GM18909 (cell line): ENCODE data around the gene INTS3.

Experiments used
- ATAC-seq: cut with Tn5 transposase; IDR thresholded peaks from one replicate; pipeline ENCODE4 v1.9.1; 2021; ENCODE audit warnings: mild to moderate bottlenecking; ENCODE audit not compliant: unreplicated experiment, poor library complexity

The INTS3 gene, protein sequence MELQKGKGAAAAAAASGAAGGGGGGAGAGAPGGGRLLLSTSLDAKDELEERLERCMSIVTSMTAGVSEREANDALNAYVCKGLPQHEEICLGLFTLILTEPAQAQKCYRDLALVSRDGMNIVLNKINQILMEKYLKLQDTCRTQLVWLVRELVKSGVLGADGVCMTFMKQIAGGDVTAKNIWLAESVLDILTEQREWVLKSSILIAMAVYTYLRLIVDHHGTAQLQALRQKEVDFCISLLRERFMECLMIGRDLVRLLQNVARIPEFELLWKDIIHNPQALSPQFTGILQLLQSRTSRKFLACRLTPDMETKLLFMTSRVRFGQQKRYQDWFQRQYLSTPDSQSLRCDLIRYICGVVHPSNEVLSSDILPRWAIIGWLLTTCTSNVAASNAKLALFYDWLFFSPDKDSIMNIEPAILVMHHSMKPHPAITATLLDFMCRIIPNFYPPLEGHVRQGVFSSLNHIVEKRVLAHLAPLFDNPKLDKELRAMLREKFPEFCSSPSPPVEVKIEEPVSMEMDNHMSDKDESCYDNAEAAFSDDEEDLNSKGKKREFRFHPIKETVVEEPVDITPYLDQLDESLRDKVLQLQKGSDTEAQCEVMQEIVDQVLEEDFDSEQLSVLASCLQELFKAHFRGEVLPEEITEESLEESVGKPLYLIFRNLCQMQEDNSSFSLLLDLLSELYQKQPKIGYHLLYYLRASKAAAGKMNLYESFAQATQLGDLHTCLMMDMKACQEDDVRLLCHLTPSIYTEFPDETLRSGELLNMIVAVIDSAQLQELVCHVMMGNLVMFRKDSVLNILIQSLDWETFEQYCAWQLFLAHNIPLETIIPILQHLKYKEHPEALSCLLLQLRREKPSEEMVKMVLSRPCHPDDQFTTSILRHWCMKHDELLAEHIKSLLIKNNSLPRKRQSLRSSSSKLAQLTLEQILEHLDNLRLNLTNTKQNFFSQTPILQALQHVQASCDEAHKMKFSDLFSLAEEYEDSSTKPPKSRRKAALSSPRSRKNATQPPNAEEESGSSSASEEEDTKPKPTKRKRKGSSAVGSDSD

DNA sequence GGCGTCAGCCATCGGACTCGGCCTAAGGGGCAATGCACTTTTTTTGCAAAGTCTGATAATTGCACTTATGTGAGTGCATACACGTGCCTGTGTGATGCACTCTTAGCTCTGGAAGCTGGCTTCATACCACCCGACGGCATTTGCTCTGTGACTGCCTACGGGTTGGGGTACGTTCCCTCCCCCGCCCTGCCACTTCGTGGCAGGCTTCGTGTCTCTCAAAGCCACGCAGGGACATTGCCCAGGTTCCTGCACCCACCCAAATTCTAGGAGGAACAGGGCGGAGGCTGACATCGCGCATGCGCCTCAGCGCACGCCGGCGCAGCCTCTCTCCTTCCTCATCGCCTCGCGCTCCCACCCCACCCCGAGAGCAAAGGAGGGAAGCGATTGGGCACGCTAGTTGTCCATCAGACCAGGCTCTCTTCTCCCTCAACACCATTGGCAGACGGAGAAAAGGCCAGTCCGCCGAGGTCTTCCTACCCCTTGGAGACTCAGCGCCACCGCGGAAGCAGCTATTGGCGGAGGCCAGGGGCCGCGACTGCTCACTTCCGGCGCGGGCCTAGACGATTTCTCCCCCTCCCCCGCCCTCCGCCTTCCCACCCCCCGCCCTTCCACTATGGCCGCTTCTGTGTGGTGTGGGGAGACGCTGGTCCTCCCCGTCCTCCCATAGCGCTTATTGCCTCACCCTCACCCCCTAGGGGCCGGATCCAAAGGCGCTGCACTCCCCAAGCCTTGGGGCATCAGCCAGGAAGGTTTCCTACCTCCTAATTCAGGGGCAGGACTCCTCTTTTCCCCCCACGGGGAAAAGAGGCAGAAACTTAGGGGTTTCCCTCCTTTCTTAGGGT is at the start of gene INTS3:
Gene INTS3, plus strand, starts transcription at position 588 of the 842 bp plus-strand sequence. CDS start 585 bp downstream, outside the sequence.
- peak; percentile 95 for ATAC-seq

DNA sequence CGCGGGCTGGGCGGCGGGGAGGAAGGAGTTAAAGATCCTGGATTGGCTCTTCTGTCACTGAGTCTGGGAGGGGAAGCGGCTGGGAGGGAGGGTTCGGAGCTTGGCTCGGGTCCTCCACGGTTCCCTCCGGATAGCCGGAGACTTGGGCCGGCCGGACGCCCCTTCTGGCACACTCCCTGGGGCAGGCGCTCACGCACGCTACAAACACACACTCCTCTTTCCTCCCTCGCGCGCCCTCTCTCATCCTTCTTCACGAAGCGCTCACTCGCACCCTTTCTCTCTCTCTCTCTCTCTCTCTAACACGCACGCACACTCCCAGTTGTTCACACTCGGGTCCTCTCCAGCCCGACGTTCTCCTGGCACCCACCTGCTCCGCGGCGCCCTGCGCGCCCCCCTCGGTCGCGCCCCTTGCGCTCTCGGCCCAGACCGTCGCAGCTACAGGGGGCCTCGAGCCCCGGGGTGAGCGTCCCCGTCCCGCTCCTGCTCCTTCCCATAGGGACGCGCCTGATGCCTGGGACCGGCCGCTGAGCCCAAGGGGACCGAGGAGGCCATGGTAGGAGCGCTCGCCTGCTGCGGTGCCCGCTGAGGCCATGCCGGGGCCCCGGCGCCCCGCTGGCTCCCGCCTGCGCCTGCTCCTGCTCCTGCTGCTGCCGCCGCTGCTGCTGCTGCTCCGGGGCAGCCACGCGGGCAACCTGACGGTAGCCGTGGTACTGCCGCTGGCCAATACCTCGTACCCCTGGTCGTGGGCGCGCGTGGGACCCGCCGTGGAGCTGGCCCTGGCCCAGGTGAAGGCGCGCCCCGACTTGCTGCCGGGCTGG is 49.1 kb upstream of the INTS3 start, which contains the start of gene NPR1:
Gene NPR1, plus strand, starts transcription at position 170 of the 818 bp plus-strand sequence. Its CDS starts 421 bp downstream, at position 591.
- ATAC-seq, result no peak

DNA sequence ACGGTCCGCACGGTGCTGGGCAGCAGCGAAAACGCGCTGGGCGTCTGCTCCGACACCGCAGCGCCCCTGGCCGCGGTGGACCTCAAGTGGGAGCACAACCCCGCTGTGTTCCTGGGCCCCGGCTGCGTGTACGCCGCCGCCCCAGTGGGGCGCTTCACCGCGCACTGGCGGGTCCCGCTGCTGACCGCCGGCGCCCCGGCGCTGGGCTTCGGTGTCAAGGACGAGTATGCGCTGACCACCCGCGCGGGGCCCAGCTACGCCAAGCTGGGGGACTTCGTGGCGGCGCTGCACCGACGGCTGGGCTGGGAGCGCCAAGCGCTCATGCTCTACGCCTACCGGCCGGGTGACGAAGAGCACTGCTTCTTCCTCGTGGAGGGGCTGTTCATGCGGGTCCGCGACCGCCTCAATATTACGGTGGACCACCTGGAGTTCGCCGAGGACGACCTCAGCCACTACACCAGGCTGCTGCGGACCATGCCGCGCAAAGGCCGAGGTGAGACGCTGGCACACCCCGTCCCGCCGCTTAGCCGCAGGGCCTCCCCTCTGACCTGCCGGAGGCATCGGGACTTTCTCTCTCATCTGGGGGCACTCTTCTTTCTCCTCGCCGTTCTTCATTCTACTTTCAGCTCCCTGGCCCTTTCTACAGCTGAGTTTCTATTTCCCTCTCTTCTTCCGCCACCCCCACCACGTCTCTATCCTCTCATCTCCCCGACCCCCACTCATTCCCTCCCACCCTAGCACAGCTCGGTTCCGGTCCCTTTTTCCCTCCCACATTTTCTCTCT is 48.3 kb upstream of the INTS3 start:
- ATAC-seq, result no peak

DNA sequence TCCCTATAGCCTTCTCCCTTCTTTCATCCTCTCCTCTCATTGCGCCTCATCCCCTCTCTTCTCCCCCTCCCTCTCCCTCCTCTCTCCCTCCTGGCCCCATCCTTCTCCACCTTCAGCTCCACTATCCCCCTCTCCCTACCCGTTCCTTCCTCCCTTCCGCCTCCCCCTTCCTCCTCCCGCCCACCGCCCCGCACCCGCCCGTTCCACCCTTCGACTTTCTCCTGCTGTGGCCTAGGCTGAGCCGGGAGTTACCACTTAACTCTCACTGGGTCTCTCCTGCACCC is 47.8 kb upstream of the INTS3 start:
- no peak for ATAC-seq

DNA sequence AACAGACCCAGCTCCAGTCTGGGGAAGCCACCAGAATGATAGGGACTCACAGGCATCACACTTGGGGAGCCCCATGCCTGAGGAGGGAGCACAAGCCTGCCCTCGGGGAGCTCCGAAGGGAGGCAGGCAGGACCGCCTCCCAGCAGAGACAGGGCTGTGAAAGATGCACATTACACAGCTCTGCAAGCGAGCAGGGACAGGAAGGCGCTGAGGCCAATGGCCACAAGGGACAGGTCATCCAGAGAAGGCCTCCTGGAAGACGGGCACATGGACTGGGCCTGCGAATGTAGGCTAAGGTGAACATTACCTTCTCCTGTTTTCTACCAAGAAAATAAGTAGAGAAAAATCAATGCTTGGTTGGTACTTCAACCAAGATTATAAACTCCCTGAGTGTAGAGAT is 45.1 kb upstream of the INTS3 start:
- no peak for ATAC-seq

DNA sequence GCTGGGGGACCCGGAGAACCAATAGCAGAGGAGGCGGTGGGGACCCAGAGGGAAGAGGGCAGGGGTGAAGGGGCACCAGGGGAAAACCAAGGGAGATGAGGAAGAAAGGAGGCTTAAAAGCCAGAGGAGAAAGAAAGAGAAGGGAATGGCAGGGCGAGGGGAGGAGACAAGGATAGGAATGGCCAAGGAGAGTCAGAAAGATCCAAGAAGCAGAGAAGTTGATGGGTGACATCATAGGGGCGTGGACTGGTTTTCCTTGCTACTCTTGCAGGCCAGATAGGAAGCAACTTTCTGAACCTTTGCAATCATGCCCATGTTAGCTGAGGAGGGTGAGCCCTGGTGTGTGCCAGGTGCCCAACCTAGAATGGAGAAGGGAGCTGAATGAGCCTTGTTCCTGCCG is 44.0 kb upstream of the INTS3 start:
- no peak for ATAC-seq

DNA sequence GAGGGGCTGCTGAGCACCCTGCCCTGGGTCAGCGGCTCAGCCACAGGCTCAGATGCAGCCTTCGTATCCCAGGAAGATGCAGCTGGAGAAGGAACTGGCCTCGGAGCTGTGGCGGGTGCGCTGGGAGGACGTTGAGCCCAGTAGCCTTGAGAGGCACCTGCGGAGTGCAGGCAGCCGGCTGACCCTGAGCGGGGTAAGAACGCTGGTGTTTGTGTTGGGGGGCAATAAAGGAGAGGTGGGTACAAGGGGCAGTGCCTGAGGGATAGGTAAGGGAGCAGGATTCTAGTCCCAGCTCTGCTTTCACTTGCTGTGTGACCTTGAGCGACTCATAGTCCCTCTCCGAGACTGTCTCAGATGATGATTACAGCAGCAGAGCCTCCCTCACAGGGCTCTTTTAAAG is 43.0 kb upstream of the INTS3 start:
- no peak for ATAC-seq

DNA sequence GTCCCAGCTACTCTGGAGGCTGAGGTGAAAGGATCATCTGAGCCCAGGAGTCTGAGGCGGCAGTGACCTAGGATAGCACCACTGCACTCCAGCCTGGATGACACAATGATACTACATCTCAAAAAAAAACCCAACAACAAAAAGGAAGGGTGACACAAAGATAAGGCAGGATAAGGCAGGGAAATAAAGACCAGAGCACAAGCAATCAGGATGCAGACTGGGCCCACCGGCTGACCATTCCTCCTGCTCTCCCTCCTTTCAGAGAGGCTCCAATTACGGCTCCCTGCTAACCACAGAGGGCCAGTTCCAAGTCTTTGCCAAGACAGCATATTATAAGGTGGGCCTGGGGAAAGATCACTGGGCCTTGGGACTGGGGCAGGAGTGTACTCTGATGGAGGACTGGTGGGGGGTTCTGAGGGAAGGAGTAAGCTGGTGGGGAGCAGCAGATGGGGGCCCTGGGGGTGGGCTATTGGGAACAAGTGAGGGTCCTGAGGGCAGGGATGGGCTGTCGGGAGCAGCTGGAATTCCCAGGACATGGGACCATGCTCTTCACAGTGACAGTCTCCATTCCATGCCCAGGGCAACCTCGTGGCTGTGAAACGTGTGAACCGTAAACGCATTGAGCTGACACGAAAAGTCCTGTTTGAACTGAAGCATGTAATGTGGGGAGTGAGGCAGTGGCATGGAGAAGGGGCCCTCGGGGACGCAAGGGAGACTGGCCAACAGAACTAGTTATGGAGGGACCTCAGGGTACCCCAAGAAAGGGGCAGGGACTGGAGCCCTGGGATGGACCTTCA is 42.1 kb upstream of the INTS3 start:
- no peak for ATAC-seq

DNA sequence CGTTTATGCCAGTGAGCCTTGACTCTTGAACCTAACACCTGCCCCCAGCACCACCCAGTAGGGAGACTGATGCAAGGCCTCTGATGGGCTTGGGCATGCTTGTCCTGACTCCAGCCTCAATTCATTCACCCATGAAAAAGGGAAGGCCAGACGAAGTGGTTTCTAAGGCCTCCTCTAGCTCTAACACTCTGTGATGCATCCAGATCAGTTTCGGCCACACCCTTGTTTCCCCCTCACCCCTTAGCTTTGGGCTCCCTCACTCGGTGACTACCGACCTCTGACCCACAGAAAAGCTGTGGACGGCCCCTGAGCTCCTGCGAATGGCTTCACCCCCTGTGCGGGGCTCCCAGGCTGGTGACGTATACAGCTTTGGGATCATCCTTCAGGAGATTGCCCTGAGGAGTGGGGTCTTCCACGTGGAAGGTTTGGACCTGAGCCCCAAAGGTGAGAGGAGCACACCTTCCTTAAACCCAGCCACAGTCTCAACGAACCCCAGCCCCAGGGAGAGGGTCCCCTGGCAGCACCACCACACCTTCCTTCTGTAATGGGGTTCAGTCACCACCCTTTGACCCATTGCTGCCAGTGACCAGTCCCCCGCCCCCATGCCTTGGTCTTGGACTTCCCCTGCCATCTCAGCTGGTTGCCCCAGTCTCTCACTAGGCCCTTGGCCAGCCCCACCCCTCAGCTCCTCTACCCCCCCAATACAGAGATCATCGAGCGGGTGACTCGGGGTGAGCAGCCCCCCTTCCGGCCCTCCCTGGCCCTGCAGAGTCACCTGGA is 40.3 kb upstream of the INTS3 start:
- ATAC-seq, result no peak

DNA sequence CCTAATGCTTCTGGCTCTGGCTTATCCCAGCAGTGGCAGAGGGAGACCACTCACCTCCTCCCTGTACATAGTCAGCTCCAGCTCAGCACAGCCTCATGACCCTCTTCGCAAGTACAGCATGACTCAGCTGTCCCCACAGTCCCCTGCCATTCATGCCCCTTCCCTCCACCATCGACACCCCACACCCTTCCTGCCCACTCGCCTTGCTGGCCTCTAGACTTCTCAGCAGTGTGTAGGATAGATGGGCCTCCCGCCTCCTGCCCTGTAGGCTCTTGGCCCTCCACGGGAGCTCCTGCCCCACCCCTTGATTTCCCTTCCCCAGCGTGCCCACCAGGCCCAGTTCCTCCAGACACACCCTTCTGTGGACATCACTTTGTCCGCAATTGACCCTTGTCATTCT is 39.6 kb upstream of the INTS3 start:
- ATAC-seq, result no peak

DNA sequence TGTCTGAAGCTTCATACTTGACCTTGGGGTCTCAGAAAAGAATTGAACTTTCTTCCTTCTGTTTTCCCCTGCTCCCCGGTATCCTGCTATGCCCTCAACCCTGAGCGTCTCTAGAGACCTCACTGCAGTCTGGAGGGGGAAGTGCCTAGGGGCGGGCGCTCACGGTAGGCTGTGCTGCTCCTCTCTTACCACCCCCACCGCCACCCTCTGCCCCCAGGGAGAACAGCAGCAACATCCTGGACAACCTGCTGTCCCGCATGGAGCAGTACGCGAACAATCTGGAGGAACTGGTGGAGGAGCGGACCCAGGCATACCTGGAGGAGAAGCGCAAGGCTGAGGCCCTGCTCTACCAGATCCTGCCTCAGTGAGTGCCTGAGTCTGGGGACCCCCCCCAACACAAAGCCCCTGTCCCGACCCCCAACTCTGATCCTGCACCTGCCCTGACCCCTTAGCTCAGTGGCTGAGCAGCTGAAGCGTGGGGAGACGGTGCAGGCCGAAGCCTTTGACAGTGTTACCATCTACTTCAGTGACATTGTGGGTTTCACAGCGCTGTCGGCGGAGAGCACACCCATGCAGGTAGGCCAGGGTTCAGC is 39.0 kb upstream of the INTS3 start:
- no peak for ATAC-seq

DNA sequence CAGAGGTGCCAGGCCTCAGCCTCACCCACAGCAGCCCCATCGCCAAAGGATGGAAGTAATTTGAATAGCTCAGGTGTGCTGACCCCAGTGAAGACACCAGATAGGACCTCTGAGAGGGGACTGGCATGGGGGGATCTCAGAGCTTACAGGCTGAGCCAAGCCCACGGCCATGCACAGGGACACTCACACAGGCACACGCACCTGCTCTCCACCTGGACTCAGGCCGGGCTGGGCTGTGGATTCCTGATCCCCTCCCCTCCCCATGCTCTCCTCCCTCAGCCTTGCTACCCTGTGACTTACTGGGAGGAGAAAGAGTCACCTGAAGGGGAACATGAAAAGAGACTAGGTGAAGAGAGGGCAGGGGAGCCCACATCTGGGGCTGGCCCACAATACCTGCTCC is 34.4 kb upstream of the INTS3 start:
- ATAC-seq, result no peak

DNA sequence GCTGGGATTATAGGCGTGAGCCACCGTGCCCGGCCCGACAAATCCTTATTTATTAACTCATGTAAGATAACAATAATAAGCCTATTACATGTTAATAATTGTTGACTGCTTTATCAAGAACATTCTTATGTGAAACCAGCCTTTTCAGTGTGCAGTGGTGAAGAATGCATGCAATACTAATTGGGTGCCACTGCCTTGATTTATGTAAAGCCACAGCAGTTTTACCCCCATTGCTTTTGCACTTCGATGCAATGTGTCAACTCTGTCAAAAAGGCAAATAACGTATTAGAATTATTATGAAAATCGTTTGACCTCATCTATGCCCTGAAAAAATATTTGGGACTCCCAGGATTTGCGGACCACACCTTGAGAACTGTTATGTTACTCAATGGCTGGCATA is 31.1 kb upstream of the INTS3 start:
- no peak for ATAC-seq

DNA sequence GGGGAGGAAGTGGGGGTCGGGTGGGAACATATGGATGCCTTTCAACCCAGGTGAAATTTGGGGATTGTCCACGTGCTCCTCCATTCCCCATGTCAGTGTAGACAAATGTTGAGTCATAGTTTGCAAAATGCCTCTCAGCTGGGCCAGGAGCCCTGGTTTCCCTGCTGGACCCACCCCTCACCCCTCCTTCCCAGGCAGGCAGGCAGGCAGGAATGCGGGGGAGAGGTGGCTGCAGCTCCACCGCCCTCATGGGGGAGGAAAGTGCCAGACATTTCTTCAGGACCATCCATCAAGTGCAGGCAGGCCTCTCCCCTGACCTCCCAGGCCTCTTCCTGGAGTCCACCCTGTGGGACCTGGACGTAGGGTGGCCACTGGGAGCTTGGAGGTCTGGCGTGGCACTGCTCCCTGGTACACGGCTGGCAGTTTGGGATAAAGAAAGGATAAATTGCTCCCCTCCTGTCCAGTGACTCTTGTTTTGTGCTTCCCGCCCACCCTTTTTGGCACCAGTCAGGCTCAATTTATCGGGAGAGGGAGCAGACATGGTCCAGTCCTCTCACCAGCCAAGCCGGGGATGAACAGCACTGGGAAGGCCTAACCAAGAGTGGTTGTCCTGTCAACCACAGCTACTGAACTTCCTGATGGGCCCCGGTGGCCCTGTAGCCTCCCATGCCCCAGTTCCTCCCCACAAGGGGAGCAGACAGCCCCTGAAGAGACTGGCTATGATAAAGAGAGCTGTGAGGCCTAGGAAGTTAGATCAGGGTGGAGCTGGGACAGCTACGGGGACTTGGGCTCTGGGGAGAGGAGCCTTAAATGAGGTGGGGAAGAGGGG is 30.4 kb upstream of the INTS3 start:
- no peak for ATAC-seq

DNA sequence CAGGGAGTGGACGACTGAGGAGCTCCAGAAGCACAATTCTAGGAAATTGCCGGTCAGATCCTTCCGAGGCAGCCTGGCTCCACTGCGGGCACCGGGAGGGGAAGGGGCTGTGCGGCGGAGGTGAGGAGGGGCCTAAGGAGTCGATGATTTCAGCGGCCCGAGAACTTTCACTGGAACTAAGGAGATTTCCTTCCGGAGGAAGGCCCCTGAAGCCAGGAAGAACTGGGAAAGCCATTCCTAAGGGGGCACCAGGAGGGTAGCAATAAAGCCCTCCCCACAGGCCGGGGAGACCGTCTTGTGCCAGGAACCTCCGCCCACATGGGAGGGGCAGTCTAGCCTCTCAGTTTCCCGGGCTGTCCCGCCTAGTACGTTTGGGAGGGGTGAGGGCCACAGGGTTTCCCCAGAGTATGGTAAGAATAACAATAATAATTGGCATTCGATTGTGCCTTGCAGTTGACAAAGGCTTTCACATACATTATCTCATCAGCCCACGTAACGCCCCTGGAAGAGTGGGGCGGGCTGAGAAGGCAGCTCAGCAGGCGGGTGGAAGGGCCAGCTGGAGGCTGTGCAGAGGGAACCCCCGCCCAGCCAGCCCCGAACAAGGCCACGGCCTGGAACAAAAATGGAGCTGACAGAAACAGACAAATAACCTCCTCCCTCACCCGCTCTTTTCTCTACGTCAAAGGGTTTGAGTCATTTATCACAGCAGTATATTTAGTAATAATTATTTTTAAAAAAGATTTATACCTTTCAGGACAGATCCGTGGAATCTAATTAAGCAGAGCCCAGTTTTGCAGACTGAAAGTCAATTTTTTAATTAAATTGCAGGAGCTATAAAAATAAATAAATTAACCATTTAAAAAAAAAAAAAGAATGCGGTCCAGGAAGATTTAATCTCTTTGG is 29.6 kb upstream of the INTS3 start:
- ATAC-seq, result no peak
